H1 (cell line): ENCODE results near the gene GSTO2. TPM values are rescaled to one million over a fixed set of nuclear protein-coding genes. Genes with fewer than 3 reads are reported as not detected.

Experiments used
- CTCF ChIA-PET: fragments of 300-600 bp; sonication (Branson Sonifier 250); formaldehyde crosslinking; loops from one replicate; lab custom pipeline; 2021; ENCODE audit not compliant: partially characterized antibody; lab: Charles Lee
- POLR2A ChIA-PET: fragments of 300-600 bp; sonication (Branson Sonifier 250); formaldehyde crosslinking; loops from one replicate; lab custom pipeline; 2021; ENCODE audit warnings: inconsistent platforms; ENCODE audit not compliant: partially characterized antibody; lab: Charles Lee
- DNase-seq, 2 experiments: peaks; one replicate each; pipeline versions ENCODE4 v3.0.0 to v3.0.0-alpha.2; 2010 to 2022; ENCODE audit warnings: low spot score in 2 of 2, low read depth in 1 of 2, mixed read lengths in 1 of 2
- FAIRE-seq: peaks from 2 replicates; lab custom pipeline; 2011; peaks lifted over from hg19 to GRCh38; lab: Jason Lieb, UNC
- H2AFZ ChIP-seq: 2 replicates; pipeline ENCODE4 v1.8.1; 2012; ENCODE audit warnings: low read length, inconsistent platforms
- H2AK5ac ChIP-seq: 2 replicates; pipeline ENCODE4 v1.6.1; 2013; ENCODE audit warnings: low read depth, low read length
- H2BK120ac ChIP-seq: replicated peaks from 2 replicates; pipeline ENCODE3; 2013; ENCODE audit warnings: low read depth, low read length, inconsistent platforms
- H2BK12ac ChIP-seq: 2 replicates; pipeline ENCODE4 v1.6.1; 2013; ENCODE audit warnings: low read depth, low read length
- H2BK15ac ChIP-seq: 2 replicates; pipeline ENCODE4 v1.6.1; 2013; ENCODE audit warnings: low read length
- H2BK20ac ChIP-seq: 2 replicates; pipeline ENCODE4 v1.6.1; 2013; ENCODE audit warnings: low read length
- H2BK5ac ChIP-seq: 2 replicates; pipeline ENCODE4 v1.6.1; 2013; ENCODE audit warnings: low read depth, low read length
- H3K14ac ChIP-seq: 2 replicates; pipeline ENCODE4 v1.6.1; 2013; ENCODE audit warnings: inconsistent platforms; ENCODE audit not compliant: insufficient read length
- H3K18ac ChIP-seq: 2 replicates; pipeline ENCODE4 v1.6.1; 2013; ENCODE audit warnings: low read length; ENCODE audit errors: extremely low read depth
- H3K23ac ChIP-seq: 2 replicates; pipeline ENCODE4 v1.6.1; 2013; ENCODE audit warnings: inconsistent platforms; ENCODE audit not compliant: insufficient read length
- H3K23me2 ChIP-seq: 2 replicates; pipeline ENCODE4 v1.6.1; 2013; ENCODE audit warnings: low read depth, low read length
- H3K27ac ChIP-seq: 2 replicates; pipeline ENCODE4 v1.6.1; 2011; ENCODE audit warnings: low read depth, low read length, inconsistent platforms
- H3K27me3 ChIP-seq, 4 experiments: replicated peaks in 1 of 4; 1 replicate in 1 of 4; 2 replicates in 3 of 4; pipeline versions ENCODE4 v1.6.1 to v1.8.1; 2011 to 2013; ENCODE audit warnings: low read length in 3 of 4, mild to moderate bottlenecking in 3 of 4, inconsistent platforms in 2 of 4, mixed read lengths in 2 of 4, moderate library complexity in 1 of 4; ENCODE audit not compliant: control insufficient read depth in 3 of 4, insufficient read depth in 3 of 4; ENCODE audit errors: extremely low read depth in 1 of 4
- H3K36me3 ChIP-seq, 4 experiments: 2 replicates each; pipeline versions ENCODE4 v1.6.1 to v1.8.1; 2011 to 2013; ENCODE audit warnings: mild to moderate bottlenecking in 4 of 4, low read length in 3 of 4, moderate library complexity in 2 of 4, control low read depth in 1 of 4, inconsistent platforms in 1 of 4; ENCODE audit not compliant: insufficient read depth in 4 of 4, control insufficient read depth in 2 of 4
- H3K4ac ChIP-seq: replicated peaks from 2 replicates; pipeline ENCODE3; 2013; ENCODE audit warnings: low read length, low read depth, mixed read lengths, inconsistent platforms; ENCODE audit not compliant: insufficient read length
- H3K4me1 ChIP-seq, 4 experiments: replicated peaks in 1 of 4; 1 replicate in 1 of 4; 2 replicates in 3 of 4; pipeline versions ENCODE4 v1.6.1 to v1.8.1; 2011 to 2013; ENCODE audit warnings: low read length in 3 of 4, inconsistent platforms in 2 of 4, mixed read lengths in 1 of 4; ENCODE audit not compliant: insufficient read depth in 4 of 4, control insufficient read depth in 3 of 4
- H3K4me2 ChIP-seq, 2 experiments: 2 replicates each; pipeline versions ENCODE4 v1.6.1 to v1.8.1; 2011 to 2013; ENCODE audit warnings: low read depth in 2 of 2, low read length in 2 of 2, control low read depth in 1 of 2, inconsistent platforms in 1 of 2, mild to moderate bottlenecking in 1 of 2; ENCODE audit not compliant: insufficient read depth in 1 of 2
- H3K4me3 ChIP-seq, 4 experiments: fragments of 200-600, 300-600 bp in 1 of 4; sonication (generic), shearing (Covaris generic), sonication (Bioruptor Twin) in 1 of 4; 2 replicates each; pipeline versions ENCODE4 v1.5.1 to v1.8.1; 2011 to 2016; ENCODE audit warnings: low read length in 4 of 4, low read depth in 3 of 4, control low read depth in 2 of 4, inconsistent platforms in 2 of 4, mild to moderate bottlenecking in 2 of 4, mixed read lengths in 1 of 4, moderate library complexity in 1 of 4; ENCODE audit not compliant: insufficient read depth in 2 of 4; ENCODE audit errors: extremely low read depth in 1 of 4
- H3K56ac ChIP-seq: replicated peaks from 2 replicates; pipeline ENCODE3; 2013; ENCODE audit warnings: low read depth, mild to moderate bottlenecking, mixed read lengths, low read length, inconsistent platforms; ENCODE audit not compliant: insufficient read length
- H3K79me1 ChIP-seq: 2 replicates; pipeline ENCODE4 v1.6.1; 2013; ENCODE audit warnings: low read depth, low read length, control low read depth
- H3K79me2 ChIP-seq, 2 experiments: 2 replicates each; pipeline versions ENCODE4 v1.6.1 to v1.8.1; 2012 to 2013; ENCODE audit warnings: low read length in 2 of 2, mild to moderate bottlenecking in 2 of 2, inconsistent platforms in 1 of 2; ENCODE audit not compliant: insufficient read depth in 2 of 2, control insufficient read depth in 1 of 2
- H3K9ac ChIP-seq, 4 experiments: replicated peaks in 1 of 4; 1 replicate in 1 of 4; 2 replicates in 3 of 4; pipeline versions ENCODE4 v1.6.1 to v1.8.1; 2011 to 2013; ENCODE audit warnings: low read depth in 3 of 4, low read length in 3 of 4, control low read depth in 2 of 4, mild to moderate bottlenecking in 2 of 4, moderate library complexity in 2 of 4, inconsistent platforms in 1 of 4; ENCODE audit errors: extremely low read depth in 1 of 4
- H3K9me3 ChIP-seq, 2 experiments: 2 replicates each; pipeline versions ENCODE4 v1.6.1 to v1.8.1; 2012 to 2013; ENCODE audit warnings: mild to moderate bottlenecking in 2 of 2, moderate library complexity in 2 of 2, control low read depth in 1 of 2, inconsistent platforms in 1 of 2, low read depth in 1 of 2, low read length in 1 of 2, mixed read lengths in 1 of 2; ENCODE audit not compliant: insufficient read depth in 2 of 2
- H4K20me1 ChIP-seq, 2 experiments: replicated peaks in 1 of 2; 2 replicates each; pipeline versions ENCODE3 to v1.8.1; 2011 to 2013; ENCODE audit warnings: inconsistent platforms in 2 of 2, low read length in 2 of 2, mild to moderate bottlenecking in 1 of 2; ENCODE audit not compliant: insufficient read depth in 2 of 2, control insufficient read depth in 1 of 2
- H4K5ac ChIP-seq: 2 replicates; pipeline ENCODE4 v1.6.1; 2013; ENCODE audit warnings: low read length, low read depth, mixed read lengths, inconsistent platforms; ENCODE audit not compliant: insufficient read length
- H4K8ac ChIP-seq: 2 replicates; pipeline ENCODE4 v1.8.0; 2013; ENCODE audit warnings: mild to moderate bottlenecking, moderate library complexity, low read length, inconsistent platforms; ENCODE audit not compliant: insufficient read depth; ENCODE audit errors: extremely low read depth
- H4K91ac ChIP-seq: replicated peaks from 2 replicates; pipeline ENCODE3; 2013; ENCODE audit warnings: low read length, mixed read lengths, inconsistent platforms; ENCODE audit not compliant: insufficient read length
- HDAC6 ChIP-seq: IDR thresholded peaks from one replicate; pipeline ENCODE4 v1.7.1; 2012; ENCODE audit warnings: low read depth, mild to moderate bottlenecking, inconsistent platforms, low read length, moderate library complexity
- RAD21 ChIP-seq, 2 experiments: IDR thresholded peaks in 1 of 2; conservative IDR thresholded peaks in 1 of 2; 2 replicates each; pipeline ENCODE4 v1.6.1; 2011; ENCODE audit warnings: low read depth in 2 of 2, low read length in 2 of 2, improper control_type of control experiment in 1 of 2, inconsistent platforms in 1 of 2, mild to moderate bottlenecking in 1 of 2, moderate library complexity in 1 of 2
- WGBS, 2 experiments: shearing (Covaris generic) in 1 of 2; methylation state at CpG; one replicate each; pipeline versions ENCODE4 v1.1.6 to v1.1.7; 2013 to 2015; ENCODE audit warnings: low lambda C conversion rate in 2 of 2, mixed read lengths in 2 of 2, inconsistent platforms in 1 of 2, low coverage in 1 of 2, missing lambda C conversion rate in 1 of 2; ENCODE audit not compliant: insufficient replicate concordance in 2 of 2, insufficient coverage in 1 of 2, insufficient read length in 1 of 2; ENCODE audit errors: extremely low coverage in 1 of 2, missing lambda C conversion rate in 1 of 2; 5-methylcytosine and 5-hydroxymethylcytosine counted together
- polyA plus RNA-seq, 7 experiments: library from polyadenylated mRNA; depleted of rRNA in 3 of 7; stranded (reverse) in 5 of 7; unstranded in 2 of 7; fragments of >200 nt in 5 of 7; fragments of 200-250 nt in 2 of 7; gene quantifications; 1 replicate in 5 of 7; 2 replicates in 1 of 7; 4 replicates in 1 of 7; pipeline versions ENCODE4 v1.2.1 to v1.2.3, GENCODE V29; 2011 to 2013; ENCODE audit warnings: missing spikeins in 2 of 7, mixed read lengths in 2 of 7
- total RNA-seq: library from RNA; stranded (reverse); fragmentation: NEBNext Ultra II Directional; extraction: Animal tissue kit (Norgen Biotek cat#: 25700); gene quantifications from 2 replicates; pipeline ENCODE4 v1.2.1, GENCODE V29; 2021

The GSTO2 gene
- total and polyA plus RNA-seq, 2 of the 8 experiments (the other 6 are each of a cell fraction or from before 2014, with no cell fraction given) = 13.1 to 41.7 TPM

- Histone ChIP-seq H3K4me3 (no peak overlapping the region), H3K56ac (no peak overlapping the region), H2BK12ac (peak overlapping the region; percentile 85; the same call in 1 of the 2 replicates), H3K9me3 (no peaks in the 10 kb centered on the region)
- no peak for TF ChIP-seq HDAC6
- peak in 1 of 2 experiments; percentile 9; a peak in 1 of 4 replicates for TF ChIP-seq RAD21 (IDR thresholded peaks at IDR 0.05 in 1 of 2, conservative IDR thresholded peaks at IDR 0.05 in 1 of 2; ENCODE audit: low read depth in 2 of 2, low read length in 2 of 2)
- TF ChIP-seq, all 59 proteins: peak for 1
- no peak overlapping the region for H2AFZ ChIP-seq
- peaks cover 7 to 22% of the 10 kb centered on the region in 2 experiments for H4K20me1 ChIP-seq
- no peak overlapping the region for H2BK120ac ChIP-seq
- H3K79me1 ChIP-seq = peaks cover 42% of the 10 kb centered on the region
- peak overlapping the region; percentile 9 to 27; a peak in 1 of 4 replicates for H3K4me2 ChIP-seq
- H4K91ac ChIP-seq = peak overlapping the region; percentile 26
- peaks cover 1 to 34% (median 28%) of the 10 kb centered on the region in 4 experiments for H3K4me1 ChIP-seq
- H2BK5ac ChIP-seq = peak overlapping the region; percentile 3; the same call in 1 of the 2 replicates
- ChIA-PET POLR2A (interaction anchor here (1.2 to 5.1 kb wide), 3 partner anchors 11 to 30 kb away, joined by 3 to 23 read pairs (median 3); partner anchors contain the start of gene ITPRIP), CTCF (interaction anchor here (0.9 to 18.5 kb wide), 8 partner anchors 9 to 43 kb away, joined by 3 to 331 read pairs (median 14); partner anchors contain the start of genes CFAP58 and ITPRIP)
- H3K14ac ChIP-seq = no peak overlapping the region
- no peak overlapping the region for H2AK5ac ChIP-seq
- H3K23ac ChIP-seq = no peak overlapping the region
- H4K8ac ChIP-seq = no peak overlapping the region
- FAIRE-seq = no peak
- no peak overlapping the region for H4K5ac ChIP-seq
- H3K27ac ChIP-seq = no peak overlapping the region
- no peaks in the 10 kb centered on the region for H3K27me3 ChIP-seq
- no peaks in the 10 kb centered on the region for H3K23me2 ChIP-seq
- peaks cover 0 to 72% of the 10 kb centered on the region in 2 experiments; a peak in 3 of 4 replicates for H3K79me2 ChIP-seq
- H3K4ac ChIP-seq = peak overlapping the region; percentile 39
- H2BK15ac ChIP-seq = peak overlapping the region; percentile 95; the same call in 1 of the 2 replicates
- H3K18ac ChIP-seq = no peak overlapping the region
- WGBS, 2 experiments = 85% methylated on average over 7 of the region's 7 CpGs; no CpG with 5 or more reads in 1 of the 2 experiments
- peaks cover 13 to 29% (median 23%) of the 10 kb centered on the region in 4 experiments for H3K36me3 ChIP-seq
- no peak for DNase-seq
- H3K9ac ChIP-seq = no peak overlapping the region
- H2BK20ac ChIP-seq = no peak overlapping the region
Measured at GRCh38 chr10:104317726-104318299, 48.8 kb downstream of the GSTO2 start.
